GM18909 (cell line): ENCODE results near the gene C2orf92.

Experiments
- ATAC-seq: cut with Tn5 transposase; IDR thresholded peaks from one replicate; pipeline ENCODE4 v1.9.1; 2021; ENCODE audit warnings: mild to moderate bottlenecking; ENCODE audit not compliant: unreplicated experiment, poor library complexity

C2orf92 gene

GRCh38 chr2:97739893-97740245 is 70.4 kb downstream of the C2orf92 start:
- ATAC-seq, result no peak

GRCh38 chr2:97740590-97741182 is 71.2 kb downstream of the C2orf92 start:
- peak; percentile 53 for ATAC-seq

DNA sequence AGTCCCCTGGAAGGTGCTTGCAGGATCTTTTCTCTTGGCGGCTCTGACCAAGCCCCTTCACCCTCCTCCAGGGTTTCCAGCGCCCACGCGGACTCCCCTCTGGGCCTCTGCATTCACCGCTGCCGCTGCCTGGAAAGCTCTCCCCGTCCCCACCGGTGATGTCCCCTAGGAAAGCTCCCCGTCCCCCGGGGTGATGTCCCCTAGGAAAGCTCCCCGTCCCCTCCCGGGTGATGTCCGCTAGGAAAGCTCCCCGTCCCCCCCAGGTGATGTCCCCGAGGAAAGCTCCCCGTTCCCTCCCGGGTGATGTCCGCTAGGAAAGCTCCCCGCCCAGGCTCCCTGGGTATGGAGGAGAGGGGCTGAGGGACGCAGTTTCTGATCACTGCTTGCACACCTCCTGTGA is 71.7 kb downstream of the C2orf92 start:
- no peak for ATAC-seq

DNA sequence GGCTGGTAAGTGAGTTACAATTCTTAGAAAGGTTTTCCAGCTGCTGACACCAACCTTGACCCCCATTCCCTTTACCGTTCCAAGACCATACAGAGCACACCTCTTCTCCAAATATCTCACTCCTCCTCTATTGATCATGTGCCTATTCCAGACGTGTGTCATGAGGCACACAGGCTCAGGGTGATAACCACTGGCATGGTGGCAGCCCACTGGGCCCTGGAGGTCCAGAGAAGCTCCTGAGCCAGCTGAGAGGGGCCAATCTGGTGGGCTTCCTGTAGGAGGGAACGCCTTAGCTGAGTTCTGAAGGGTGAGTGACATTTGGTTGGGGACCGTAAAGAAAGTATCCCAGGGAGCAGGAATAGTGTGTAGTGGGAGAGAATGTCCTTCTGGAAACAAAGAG is 72.2 kb downstream of the C2orf92 start:
- no peak for ATAC-seq

- no peak for ATAC-seq
These were observed 72.9 kb downstream of the C2orf92 start for GRCh38 chr2:97742381-97742847.

DNA sequence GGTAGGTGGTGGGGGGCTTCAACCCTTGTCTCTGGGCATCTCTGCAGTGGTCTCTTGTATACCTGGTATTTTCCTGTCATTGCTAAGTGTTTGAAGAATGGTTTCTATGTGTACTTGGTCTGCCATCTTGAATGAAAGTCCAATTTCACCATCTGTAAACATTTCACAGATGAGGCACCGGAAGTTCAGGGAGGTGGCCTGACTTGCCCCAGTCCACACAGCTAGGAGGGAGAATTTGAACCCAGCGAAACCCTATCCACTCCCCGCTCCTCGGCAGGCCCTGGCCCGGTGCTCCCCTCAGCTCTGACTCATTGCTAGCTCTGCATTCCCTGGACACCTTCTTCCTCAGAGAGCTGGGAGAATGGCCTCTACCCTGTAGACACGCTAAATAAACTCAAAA is 74.4 kb downstream of the C2orf92 start:
- ATAC-seq, result no peak

DNA sequence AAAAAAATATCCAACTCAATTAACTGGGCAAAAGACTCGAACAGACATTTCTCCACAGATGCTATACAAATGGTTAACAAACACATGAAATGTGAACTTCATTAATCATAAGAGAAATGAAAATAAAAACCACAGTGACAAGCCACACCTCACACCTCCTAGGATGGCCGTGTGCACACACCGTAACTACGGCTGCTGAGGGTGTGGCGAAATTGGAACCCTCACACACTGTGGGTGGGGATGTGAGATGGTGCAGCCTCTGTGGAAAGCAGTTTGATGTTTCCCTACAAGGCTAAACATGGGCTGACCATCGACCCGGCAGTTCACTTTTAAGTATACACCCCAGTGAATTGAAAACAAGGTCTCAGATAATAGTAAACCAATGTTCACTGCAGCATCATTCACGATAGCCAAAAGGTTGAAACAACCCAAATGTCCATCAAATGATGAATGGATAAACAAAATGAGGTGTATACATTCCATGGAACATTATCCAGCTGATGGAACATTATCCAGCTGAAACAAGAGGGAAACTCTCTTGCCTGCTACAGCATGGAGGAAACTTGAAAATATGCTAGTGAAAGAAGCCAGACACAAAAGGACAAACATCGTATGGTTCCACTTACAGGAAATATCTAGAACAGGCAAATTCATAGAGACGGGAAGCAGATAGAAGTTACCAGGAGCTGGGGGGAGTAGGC is 76.1 kb downstream of the C2orf92 start:
- ATAC-seq, result no peak

GRCh38 chr2:97747285-97747684 is 77.8 kb downstream of the C2orf92 start:
- ATAC-seq, result no peak

GRCh38 chr2:97747716-97748115 is 78.2 kb downstream of the C2orf92 start:
- ATAC-seq, result no peak

DNA sequence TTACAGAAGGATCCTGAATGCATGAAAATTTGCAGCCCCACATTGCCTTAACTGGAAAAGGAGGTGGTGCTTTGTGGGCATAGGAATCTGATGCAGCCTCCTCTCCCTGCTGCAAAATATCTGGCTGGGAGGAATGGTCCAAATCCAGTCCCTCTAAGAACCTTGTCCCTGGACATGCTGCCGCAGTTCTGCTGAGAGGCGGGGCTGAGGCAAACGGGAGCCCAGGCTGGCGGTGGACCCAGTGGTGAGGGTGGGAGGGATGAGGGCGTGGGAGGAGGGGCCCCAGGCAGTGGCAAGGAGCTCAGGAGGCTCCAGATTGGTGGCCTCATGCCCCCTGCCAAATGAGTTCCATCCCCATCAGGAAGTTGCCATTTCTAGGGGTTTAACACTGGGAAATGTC is 80.1 kb downstream of the C2orf92 start:
- no peak for ATAC-seq

GRCh38 chr2:97750017-97750416 is 80.5 kb downstream of the C2orf92 start:
- ATAC-seq, result no peak

DNA sequence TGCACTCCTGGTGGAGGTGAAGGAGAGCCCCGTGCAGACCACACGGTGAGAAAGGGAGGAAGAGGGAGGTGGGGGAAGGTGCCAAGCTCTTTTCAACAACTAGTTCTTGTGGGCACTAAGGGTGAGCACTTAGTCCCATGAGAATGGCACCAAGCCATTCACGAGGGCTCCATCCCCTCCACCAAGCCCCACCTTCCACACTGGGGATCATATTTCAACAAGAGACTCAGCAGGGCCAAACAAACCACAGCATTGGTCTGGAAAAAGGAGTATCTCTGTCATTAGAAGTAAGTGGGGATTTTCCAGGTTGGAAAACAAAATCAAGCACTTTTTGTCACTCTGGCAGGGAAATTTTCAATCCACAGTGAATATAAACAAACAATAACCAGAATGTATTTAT is 82.2 kb downstream of the C2orf92 start:
- no peak for ATAC-seq
